Measurements from ENCODE around the gene TOMM7. TPM values are rescaled to one million over a fixed set of nuclear protein-coding genes. Genes with fewer than 3 reads are reported as not detected.

Gene TOMM7
- total and polyA plus RNA-seq, 10 donors, result 85.4 to 524 (median 300) TPM

DNA sequence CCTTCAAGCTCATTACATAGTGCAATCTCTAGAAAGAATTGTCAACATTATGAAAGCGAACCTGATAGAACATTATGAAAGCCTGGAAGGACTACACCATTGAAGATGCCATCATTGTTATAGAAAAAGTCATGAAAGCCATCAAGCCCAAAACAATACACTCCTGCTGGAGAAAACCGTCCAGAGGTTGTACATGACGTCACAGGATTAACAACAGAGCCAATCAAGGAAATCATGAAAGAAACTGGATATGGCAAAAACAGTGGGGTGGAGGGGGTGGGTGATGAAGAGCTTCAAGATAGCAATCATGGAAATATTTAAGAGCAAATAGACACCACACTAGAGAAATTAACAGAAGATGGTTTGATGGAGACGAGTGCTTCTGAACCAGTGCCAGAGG is 45.7 kb downstream of the TOMM7 start:
- H3K4me1 ChIP-seq, result no peaks in the 10 kb centered on the region
- 75 to 91% (median 79%) methylated on average over 4 of the region's 4 CpGs for WGBS, 5 donors
- no peak for DNase-seq
- H3K27me3 ChIP-seq (replicated peaks in 1 of 7), result no peaks in the 10 kb centered on the region
- H3K9me3 ChIP-seq, result no peaks in the 10 kb centered on the region
- intact Hi-C loops (cut with DNase I; ENCODE audit: low total_unique reads), result no loop called here
- no peak overlapping the region for H3K4me3 ChIP-seq
- no peak overlapping the region for H3K27ac ChIP-seq
- TF ChIP-seq POLR2A (IDR thresholded peaks at IDR 0.05), result no peak
- TF ChIP-seq POLR2AphosphoS5 (IDR thresholded peaks at IDR 0.05), result no peak
- TF ChIP-seq, protein P1, sequence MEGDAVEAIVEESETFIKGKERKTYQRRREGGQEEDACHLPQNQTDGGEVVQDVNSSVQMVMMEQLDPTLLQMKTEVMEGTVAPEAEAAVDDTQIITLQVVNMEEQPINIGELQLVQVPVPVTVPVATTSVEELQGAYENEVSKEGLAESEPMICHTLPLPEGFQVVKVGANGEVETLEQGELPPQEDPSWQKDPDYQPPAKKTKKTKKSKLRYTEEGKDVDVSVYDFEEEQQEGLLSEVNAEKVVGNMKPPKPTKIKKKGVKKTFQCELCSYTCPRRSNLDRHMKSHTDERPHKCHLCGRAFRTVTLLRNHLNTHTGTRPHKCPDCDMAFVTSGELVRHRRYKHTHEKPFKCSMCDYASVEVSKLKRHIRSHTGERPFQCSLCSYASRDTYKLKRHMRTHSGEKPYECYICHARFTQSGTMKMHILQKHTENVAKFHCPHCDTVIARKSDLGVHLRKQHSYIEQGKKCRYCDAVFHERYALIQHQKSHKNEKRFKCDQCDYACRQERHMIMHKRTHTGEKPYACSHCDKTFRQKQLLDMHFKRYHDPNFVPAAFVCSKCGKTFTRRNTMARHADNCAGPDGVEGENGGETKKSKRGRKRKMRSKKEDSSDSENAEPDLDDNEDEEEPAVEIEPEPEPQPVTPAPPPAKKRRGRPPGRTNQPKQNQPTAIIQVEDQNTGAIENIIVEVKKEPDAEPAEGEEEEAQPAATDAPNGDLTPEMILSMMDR (IDR thresholded peaks at IDR 0.05 in 8 of 11, conservative IDR thresholded peaks at IDR 0.05 in 3 of 11), result no peak
- H3K36me3 ChIP-seq, result no peaks in the 10 kb centered on the region

DNA sequence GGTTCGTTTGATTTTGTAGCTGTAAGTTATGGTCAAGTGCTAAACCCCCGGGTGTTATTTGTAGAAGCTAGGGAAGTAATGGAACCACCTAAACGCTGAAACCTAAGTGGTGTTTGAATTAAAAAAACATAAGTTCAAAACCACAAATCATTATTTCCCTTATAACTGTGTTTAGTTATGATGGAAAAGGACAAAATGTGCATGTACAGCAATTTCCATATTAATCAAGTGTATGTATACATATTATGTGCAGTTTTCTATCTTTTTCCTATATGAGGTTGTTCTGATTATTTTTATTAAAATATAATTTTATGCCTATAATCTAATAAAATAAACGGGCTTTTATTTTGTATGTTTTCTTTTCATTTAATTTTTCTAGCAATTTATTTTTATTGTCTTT is 49.8 kb downstream of the TOMM7 start:
- DNase-seq, result no peak
- Histone ChIP-seq H3K27ac (no peak overlapping the region), H3K9me3 (no peaks in the 10 kb centered on the region), H3K27me3 (replicated peaks in 1 of 7) (no peaks in the 10 kb centered on the region), H3K36me3 (no peaks in the 10 kb centered on the region), H3K4me3 (no peak overlapping the region), H3K4me1 (no peaks in the 10 kb centered on the region)
- 65 to 75% (median 70%) methylated on average over 4 of the region's 4 CpGs for WGBS, 5 donors
- intact Hi-C loops (cut with DNase I; ENCODE audit: low total_unique reads), result no loop called here
- TF ChIP-seq POLR2AphosphoS5 (IDR thresholded peaks at IDR 0.05), result no peak

DNA sequence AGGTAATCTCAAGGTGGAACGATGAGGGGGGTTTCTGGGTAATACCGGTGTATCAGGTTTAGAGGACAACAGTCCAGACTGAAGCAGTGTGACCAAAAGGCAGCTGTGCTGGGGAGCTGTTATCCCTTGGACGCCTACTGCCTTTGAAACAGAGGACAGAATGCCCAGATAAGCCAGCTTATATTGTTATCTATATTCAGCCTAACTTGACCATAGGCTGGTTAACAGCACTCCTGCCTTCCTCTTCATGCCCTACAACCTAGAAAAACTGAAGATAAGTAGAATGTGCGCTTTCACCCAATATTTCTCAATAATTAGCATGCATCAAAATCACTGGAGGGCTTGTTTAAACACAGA is 50.8 kb downstream of the TOMM7 start:
- H3K36me3 ChIP-seq, result no peaks in the 10 kb centered on the region
- H3K27me3 ChIP-seq (replicated peaks in 1 of 7), result no peaks in the 10 kb centered on the region
- 58 to 94% (median 89%) methylated on average over 4 of the region's 4 CpGs for WGBS, 5 donors
- H3K4me1 ChIP-seq, result no peaks in the 10 kb centered on the region
- intact Hi-C loops (cut with DNase I; ENCODE audit: low total_unique reads), result no loop called here
- no peaks in the 10 kb centered on the region for H3K9me3 ChIP-seq
- DNase-seq, result no peak
- H3K27ac ChIP-seq, result no peak overlapping the region
- H3K4me3 ChIP-seq, result no peak overlapping the region
- TF ChIP-seq, protein P1 (IDR thresholded peaks at IDR 0.05 in 8 of 11, conservative IDR thresholded peaks at IDR 0.05 in 3 of 11), result no peak
- TF ChIP-seq POLR2AphosphoS5 (IDR thresholded peaks at IDR 0.05), result no peak
- TF ChIP-seq POLR2A (IDR thresholded peaks at IDR 0.05), result no peak

DNA sequence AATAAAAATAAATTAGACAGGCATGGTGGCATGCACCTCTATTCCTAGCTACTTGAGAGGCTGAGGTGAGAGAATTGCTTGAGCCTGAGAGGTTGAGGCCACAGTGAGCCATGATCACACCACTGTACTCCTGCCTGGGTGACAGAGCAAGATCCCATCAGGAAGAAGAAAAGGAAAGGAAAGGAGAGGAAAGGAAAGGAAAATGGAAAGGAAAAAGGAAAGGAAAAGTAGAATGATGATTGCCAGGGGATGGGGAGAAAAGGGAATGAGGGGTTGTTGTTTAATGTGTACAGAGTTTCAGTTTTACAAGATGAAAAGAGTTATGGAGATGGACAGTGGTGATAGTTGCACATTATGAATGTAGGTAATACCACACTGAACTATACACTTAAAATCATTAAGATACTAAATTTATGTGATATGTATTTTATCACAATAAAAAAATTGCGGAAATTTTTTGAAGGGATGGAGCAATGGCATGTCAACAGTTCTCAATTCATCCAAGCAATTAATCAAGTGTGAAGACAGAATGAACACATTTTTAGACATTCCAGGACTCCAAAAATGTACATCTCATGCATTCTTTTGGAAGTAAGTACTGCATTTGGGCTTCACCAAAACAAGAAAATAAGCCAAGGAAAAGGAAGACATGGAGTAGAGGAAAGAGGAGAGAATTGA is 51.3 kb downstream of the TOMM7 start:
- intact Hi-C loops (cut with DNase I; ENCODE audit: low total_unique reads), result no loop called here
- 88 to 98% (median 92%) methylated on average over 1 of the region's 1 CpG for WGBS, 5 donors
- Histone ChIP-seq H3K27me3 (replicated peaks in 1 of 7) (no peaks in the 10 kb centered on the region), H3K9me3 (no peaks in the 10 kb centered on the region), H3K4me1 (no peaks in the 10 kb centered on the region), H3K27ac (no peak overlapping the region), H3K4me3 (no peak overlapping the region), H3K36me3 (no peaks in the 10 kb centered on the region)
- DNase-seq, result no peak
- TF ChIP-seq, protein P1 (IDR thresholded peaks at IDR 0.05 in 8 of 11, conservative IDR thresholded peaks at IDR 0.05 in 3 of 11), result no peak
- TF ChIP-seq POLR2AphosphoS5 (IDR thresholded peaks at IDR 0.05) (no peak), POLR2A (IDR thresholded peaks at IDR 0.05) (no peak)

All from spleen (tissue), 11 donors.